A549 (cell line): ENCODE measurements around the gene TTC28. TPM values are rescaled to one million over a fixed set of nuclear protein-coding genes. Genes with fewer than 3 reads are reported as not detected.
"Not testable (repeated sequence)": the region's sequence is repeated elsewhere in the genome, so short reads cannot be mapped to it uniquely, and the experiment has no call there.

ENCODE experiments used
- ATAC-seq, 2 experiments: fragments of 200-7000 bp in 1 of 2; fragments of >200 bp in 1 of 2; cut with Nextera tagmentation in 1 of 2; cut with Tn5 transposase in 1 of 2; 3 replicates each; pipeline versions ENCODE4 v1.8.0 to v1.9.1; 2018 to 2020; ENCODE audit warnings: mild to moderate bottlenecking in 1 of 2, moderate library complexity in 1 of 2
- CTCF ChIA-PET: fragments of 300-600 bp; sonication (Branson Sonifier 250); formaldehyde crosslinking; extraction: SDS; loops from one replicate; lab custom pipeline; 2021; ENCODE audit warnings: antibody characterized with exemption, inconsistent platforms; lab: Yijun Ruan, JAX
- POLR2A ChIA-PET: fragments of 350-600 bp; formaldehyde crosslinking; extraction: SDS; loops from one replicate; lab custom pipeline; 2021; ENCODE audit warnings: antibody characterized with exemption, inconsistent platforms; lab: Yijun Ruan, JAX
- DNase-seq, 2 experiments: peaks; one replicate each; pipeline versions ENCODE4 v3.0.0 to v3.0.0-alpha.2; 2011 to 2016; ENCODE audit warnings: low read depth in 1 of 2, low spot score in 1 of 2
- FAIRE-seq: peaks from 2 replicates; lab custom pipeline; 2011; peaks lifted over from hg19 to GRCh38; lab: Jason Lieb, UNC
- H3K27ac ChIP-seq, 2 experiments: fragments of >200 bp; sonication (Bioruptor Twin); formaldehyde crosslinking; 3 replicates each; pipeline ENCODE4 v1.5.1; 2016 to 2017
- H3K4me1 ChIP-seq: fragments of >200 bp; sonication (Bioruptor Twin); formaldehyde crosslinking; 3 replicates; pipeline ENCODE4 v1.6.1; 2016
- H3K4me2 ChIP-seq: fragments of >200 bp; sonication (Bioruptor Twin); formaldehyde crosslinking; 3 replicates; pipeline ENCODE4 v1.6.1; 2016
- H3K4me3 ChIP-seq: fragments of >200 bp; sonication (Bioruptor Twin); formaldehyde crosslinking; 3 replicates; pipeline ENCODE4 v1.5.1; 2016
- H3K9me3 ChIP-seq: fragments of >200 bp; sonication (Bioruptor Twin); formaldehyde crosslinking; 3 replicates; pipeline ENCODE4 v1.6.1; 2016
- CBX2 ChIP-seq: fragments of 200-600 bp; sonication (generic); IDR thresholded peaks from 2 replicates; pipeline ENCODE4 v1.6.1; 2016; ENCODE audit warnings: low read depth, mild to moderate bottlenecking, borderline replicate concordance
- EP300 ChIP-seq, 2 experiments: fragments of >200 bp; sonication (Bioruptor Twin); formaldehyde crosslinking; IDR thresholded peaks; 2 replicates in 1 of 2; 3 replicates in 1 of 2; pipeline ENCODE4 v1.6.1; 2016 to 2017
- FOXS1 ChIP-seq: fragments of 250-450 bp; sonication (Bioruptor Pico); IDR thresholded peaks from 2 replicates; pipeline ENCODE4 v1.5.0; 2020; ENCODE audit warnings: mild to moderate bottlenecking, moderate library complexity
- HEYL ChIP-seq: fragments of 250-450 bp; sonication (Bioruptor Pico); IDR thresholded peaks from 2 replicates; pipeline ENCODE4 v1.8.0; 2021; ENCODE audit warnings: mild to moderate bottlenecking, moderate library complexity
- MAFK ChIP-seq: fragments of 450-650 bp; IDR thresholded peaks from 2 replicates; pipeline ENCODE4 v1.6.1; 2014; ENCODE audit not compliant: partially characterized antibody
- NFE2L2 ChIP-seq: fragments of 150-350 bp; conservative IDR thresholded peaks from 2 replicates; pipeline ENCODE4 v1.6.1; 2014; ENCODE audit warnings: low read length
- PBX3 ChIP-seq: IDR thresholded peaks from 2 replicates; pipeline ENCODE4 v1.6.1; 2012
- RCOR1 ChIP-seq: fragments of 150-350 bp; IDR thresholded peaks from 2 replicates; pipeline ENCODE4 v1.6.1; 2014; ENCODE audit warnings: antibody characterized with exemption, low read length, low read depth
- REST ChIP-seq: fragments of 200-600 bp; sonication (generic); IDR thresholded peaks from 2 replicates; pipeline ENCODE4 v1.6.1; 2016; ENCODE audit warnings: antibody characterized with exemption, mild to moderate bottlenecking, moderate library complexity
- RFX5 ChIP-seq: fragments of 450-650 bp; IDR thresholded peaks from 2 replicates; pipeline ENCODE4 v1.7.1; 2014; ENCODE audit warnings: antibody characterized with exemption, mild to moderate bottlenecking, moderate library complexity
- WGBS: methylation state at CpG from one replicate; pipeline ENCODE4 v1.1.6; 2017; ENCODE audit errors: missing lambda C conversion rate; 5-methylcytosine and 5-hydroxymethylcytosine counted together
- polyA plus RNA-seq, 4 experiments: library from polyadenylated mRNA; depleted of rRNA in 3 of 4; stranded (reverse); fragments of >200 nt; fragmentation: RNase III in 1 of 4; extraction: RNeasy Plus Mini Kit Qiagen cat#74134 plus additional on column Dnase treatment in 1 of 4; gene quantifications; 2 replicates in 3 of 4; 3 replicates in 1 of 4; pipeline ENCODE4 v1.2.3, GENCODE V29; 2011 to 2017
- TF ChIP-seq, protein P1 (sequence below): fragments of >200 bp; sonication (Bioruptor Twin); formaldehyde crosslinking; IDR thresholded peaks from 2 replicates; pipeline ENCODE4 v1.6.1; 2016

Gene TTC28
- polyA plus RNA-seq, 2 of the 4 experiments (the other 2 are of a cell fraction), result 2.6 to 3.8 TPM

DNA sequence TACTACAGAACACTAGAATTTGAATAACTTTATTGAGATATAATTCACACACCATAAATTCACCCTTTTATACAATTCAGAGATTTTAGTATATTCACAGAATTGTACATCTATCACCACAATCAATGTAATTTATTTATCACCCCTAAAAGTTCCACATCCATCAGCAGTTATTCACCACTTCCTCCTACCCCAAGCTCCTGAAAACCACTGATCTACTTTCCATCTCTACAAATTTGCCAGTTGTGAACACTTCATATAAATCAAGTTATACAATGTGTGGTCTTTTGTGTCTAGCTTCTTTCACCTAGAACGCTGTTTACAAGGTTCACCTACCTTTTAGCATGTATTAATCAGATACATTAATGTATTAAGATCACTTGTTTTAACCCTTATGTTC is 179.6 kb downstream of the TTC28 start:
- no peak for FAIRE-seq
- Histone ChIP-seq H3K4me2 (no peak overlapping the region), H3K4me3 (no peak overlapping the region), H3K4me1 (peaks cover 10% of the 10 kb centered on the region; the same call in 2 of the 3 replicates), H3K9me3 (no peaks in the 10 kb centered on the region), H3K27ac (no peak overlapping the region)
- ATAC-seq, result no peak
- POLR2A ChIA-PET, result no interaction called here
- CTCF ChIA-PET, result no interaction called here
- no peak for DNase-seq
- TF ChIP-seq REST, result no peak
- no peak for TF ChIP-seq HEYL (CRISPR knock-in tag)
- 90% methylated on average over 1 of the region's 1 CpG for WGBS

DNA sequence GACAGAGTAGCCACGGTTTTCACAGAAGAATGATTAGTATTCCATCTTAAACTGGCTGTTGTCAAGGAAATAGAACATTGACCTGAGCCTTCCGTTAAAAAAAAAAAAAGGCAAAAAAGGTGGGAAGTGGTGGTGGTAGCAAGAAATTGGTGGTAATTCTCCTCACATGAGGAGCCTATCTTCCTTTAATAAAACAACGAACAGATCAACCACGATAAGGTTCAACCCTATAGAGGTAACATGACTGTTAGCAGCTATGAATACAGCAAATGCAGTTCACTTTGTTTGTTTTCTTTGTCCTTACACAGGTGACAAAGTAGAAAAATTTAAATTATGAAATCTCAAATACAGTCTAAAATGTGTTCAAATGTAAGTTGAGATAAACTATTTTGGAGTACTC is 181.6 kb downstream of the TTC28 start:
- CTCF ChIA-PET, result no interaction called here

GRCh38 chr22:28497188-28497587 is 182.5 kb downstream of the TTC28 start:
- no peak for DNase-seq
- H3K4me1 ChIP-seq, result peaks cover 10% of the 10 kb centered on the region; the same call in 2 of the 3 replicates
- H3K9me3 ChIP-seq, result no peaks in the 10 kb centered on the region
- FAIRE-seq, result no peak
- 10% methylated on average over 2 of the region's 2 CpGs for WGBS
- ChIA-PET CTCF (no interaction called here), POLR2A (no interaction called here)
- no peak overlapping the region for H3K27ac ChIP-seq
- H3K4me3 ChIP-seq, result no peak overlapping the region
- TF ChIP-seq RCOR1 (no peak), EP300 (IDR thresholded peaks at IDR 0.05) (no peak)
- TF ChIP-seq, protein P1, sequence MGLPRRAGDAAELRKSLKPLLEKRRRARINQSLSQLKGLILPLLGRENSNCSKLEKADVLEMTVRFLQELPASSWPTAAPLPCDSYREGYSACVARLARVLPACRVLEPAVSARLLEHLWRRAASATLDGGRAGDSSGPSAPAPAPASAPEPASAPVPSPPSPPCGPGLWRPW, result no peak
- no peak for ATAC-seq
- peak overlapping the region; percentile 53; the same call in 1 of the 3 replicates for H3K4me2 ChIP-seq

More for the DNA sequence above, 181.6 kb downstream of the TTC28 start:
- POLR2A ChIA-PET, result no interaction called here
- DNase-seq (no peak), FAIRE-seq (no peak), ATAC-seq (no peak)
- TF ChIP-seq PBX3, result no peak
- TF ChIP-seq NFE2L2, result no peak
- TF ChIP-seq MAFK, result no peak
- Histone ChIP-seq H3K4me3 (no peak overlapping the region), H3K4me2 (no peak overlapping the region), H3K27ac (no peak overlapping the region), H3K9me3 (no peaks in the 10 kb centered on the region), H3K4me1 (peaks cover 10% of the 10 kb centered on the region; the same call in 2 of the 3 replicates)
- WGBS, result 94% methylated on average over 4 of the region's 4 CpGs

- FAIRE-seq, DNase-seq, ATAC-seq, POLR2A ChIA-PET, H3K4me1 ChIP-seq, CTCF ChIA-PET, H3K27ac ChIP-seq, H3K9me3 ChIP-seq, H3K4me2 ChIP-seq, H3K4me3 ChIP-seq: not testable (repeated sequence)
- 100% methylated on average over 1 of the region's 2 CpGs for WGBS
Observed at GRCh38 chr22:28491289-28491688, 188.4 kb downstream of the TTC28 start.

DNA sequence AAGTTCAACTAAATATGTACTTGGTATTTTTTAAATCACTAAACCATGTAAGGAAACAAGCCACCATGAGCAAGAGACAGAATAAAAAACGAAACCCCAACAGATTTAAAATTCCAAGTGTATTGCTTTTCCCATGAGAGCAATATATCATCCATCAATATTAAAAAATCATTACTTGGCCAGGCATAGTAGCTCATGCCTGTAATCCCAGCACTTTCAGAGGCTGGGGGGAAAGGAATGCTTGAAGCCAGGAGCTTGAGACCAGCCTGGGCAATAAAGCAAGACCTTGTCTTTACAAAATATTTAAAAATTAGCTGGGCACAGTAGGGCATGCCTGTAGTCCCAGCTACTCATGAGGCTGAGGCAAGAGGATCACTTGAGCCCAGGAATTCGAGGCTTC is 190.8 kb downstream of the TTC28 start:
- DNase-seq (no peak), FAIRE-seq (no peak), ATAC-seq (no peak)
- H3K4me2 ChIP-seq, result no peak overlapping the region
- 65% methylated on average over 2 of the region's 2 CpGs for WGBS
- no peak overlapping the region for H3K4me3 ChIP-seq
- H3K4me1 ChIP-seq, result peaks cover 9% of the 10 kb centered on the region; the same call in 2 of the 3 replicates
- H3K9me3 ChIP-seq, result no peaks in the 10 kb centered on the region
- TF ChIP-seq RFX5, result no peak
- no peak for TF ChIP-seq CBX2
- no peak for TF ChIP-seq FOXS1
- no peak overlapping the region for H3K27ac ChIP-seq
- ChIA-PET CTCF (interaction anchor here (0.8 kb wide), 1 partner anchor 437 kb away, joined by 3 read pairs; no protein-coding TSS in a partner anchor), POLR2A (no interaction called here)
